HepG2 (cell line): Measurements from ENCODE around the gene C14orf93. TPM values are rescaled to one million over a fixed set of nuclear protein-coding genes. Genes with fewer than 3 reads are reported as not detected.
A peak's percentile ranks its signal among the peaks of the same experiment; 100 is the strongest.

Source experiments
- ATAD3A ChIP-seq: sonication (generic); formaldehyde crosslinking; IDR thresholded peaks from 2 replicates; pipeline ENCODE4 v1.4.0; 2020; ENCODE audit warnings: missing genetic modification reagents
- BRF2 ChIP-seq: sonication (generic); formaldehyde crosslinking; IDR thresholded peaks from 2 replicates; pipeline ENCODE4 v1.8.1; 2022; ENCODE audit warnings: mild to moderate bottlenecking, missing genetic modification reagents
- FOSL1 ChIP-seq: sonication (generic); formaldehyde crosslinking; IDR thresholded peaks from 2 replicates; pipeline ENCODE4 v1.9.0; 2021; ENCODE audit warnings: missing genetic modification reagents, borderline replicate concordance
- FOXM1 ChIP-seq: sonication (generic); formaldehyde crosslinking; IDR thresholded peaks from 2 replicates; pipeline ENCODE4 v1.5.0; 2020; ENCODE audit warnings: missing genetic modification reagents
- HNF1B ChIP-seq: sonication (generic); formaldehyde crosslinking; IDR thresholded peaks from 2 replicates; pipeline ENCODE4 v1.5.1; 2020; ENCODE audit warnings: mild to moderate bottlenecking, moderate library complexity, missing genetic modification reagents
- KMT2B ChIP-seq: IDR thresholded peaks from 2 replicates; pipeline ENCODE4 v1.6.1; 2016; ENCODE audit warnings: missing genetic modification reagents, missing compliant biosample characterization
- MXI1 ChIP-seq: IDR thresholded peaks from 3 replicates; pipeline ENCODE4 v1.6.1; 2012; ENCODE audit warnings: low read depth, low read length, inconsistent platforms, borderline replicate concordance
- NPAS2 ChIP-seq: sonication (generic); formaldehyde crosslinking; IDR thresholded peaks from 2 replicates; pipeline ENCODE4 v1.8.0; 2022; ENCODE audit warnings: mild to moderate bottlenecking, missing genetic modification reagents, borderline replicate concordance
- PAX8 ChIP-seq: sonication (generic); formaldehyde crosslinking; IDR thresholded peaks from 2 replicates; pipeline ENCODE4 v1.8.0; 2022; ENCODE audit warnings: mild to moderate bottlenecking, missing genetic modification reagents, borderline replicate concordance
- PHF8 ChIP-seq: sonication (generic); formaldehyde crosslinking; IDR thresholded peaks from 2 replicates; pipeline ENCODE4 v1.5.0; 2020; ENCODE audit warnings: missing genetic modification reagents
- SRY ChIP-seq: sonication (generic); formaldehyde crosslinking; IDR thresholded peaks from 2 replicates; pipeline ENCODE4 v1.8.0; 2022; ENCODE audit warnings: mild to moderate bottlenecking, missing genetic modification reagents
- U2AF1 ChIP-seq: fragments of 200-400 bp; formaldehyde crosslinking; optimal IDR thresholded peaks from 2 replicates; pipeline ENCODE3; 2017; ENCODE audit warnings: mild to moderate bottlenecking, low read depth, low read length
- ZFP36L1 ChIP-seq: sonication (generic); formaldehyde crosslinking; IDR thresholded peaks from 2 replicates; pipeline ENCODE4 v1.8.0; 2022; ENCODE audit warnings: mild to moderate bottlenecking, missing genetic modification reagents, moderate library complexity
- ZNF274 ChIP-seq: sonication (generic); formaldehyde crosslinking; IDR thresholded peaks from 2 replicates; pipeline ENCODE4 v1.5.1; 2020; ENCODE audit warnings: mild to moderate bottlenecking, missing genetic modification reagents
- ZNF496 ChIP-seq: sonication (generic); formaldehyde crosslinking; IDR thresholded peaks from 2 replicates; pipeline ENCODE4 v1.8.1; 2023; ENCODE audit warnings: mild to moderate bottlenecking, moderate library complexity, missing genetic modification reagents; ENCODE audit not compliant: insufficient replicate concordance
- ZNF570 ChIP-seq: sonication (generic); formaldehyde crosslinking; IDR thresholded peaks from 2 replicates; pipeline ENCODE4 v1.4.0; 2020; ENCODE audit warnings: mild to moderate bottlenecking, missing genetic modification reagents, borderline replicate concordance
- ZNF607 ChIP-seq: sonication (generic); formaldehyde crosslinking; IDR thresholded peaks from 2 replicates; pipeline ENCODE4 v1.5.1; 2020; ENCODE audit warnings: missing genetic modification reagents, mild to moderate bottlenecking, borderline replicate concordance
- ZNF770 ChIP-seq: sonication (generic); formaldehyde crosslinking; IDR thresholded peaks from 2 replicates; pipeline ENCODE4 v1.5.0; 2020; ENCODE audit warnings: mild to moderate bottlenecking, missing genetic modification reagents
- ZNF776 ChIP-seq: sonication (generic); formaldehyde crosslinking; IDR thresholded peaks from 2 replicates; pipeline ENCODE4 v1.4.0; 2020; ENCODE audit warnings: mild to moderate bottlenecking, missing genetic modification reagents
- ZNF792 ChIP-seq: IDR thresholded peaks from 2 replicates; pipeline ENCODE4 v1.6.1; 2016
- ZNF83 ChIP-seq: sonication (generic); formaldehyde crosslinking; IDR thresholded peaks from 2 replicates; pipeline ENCODE4 v1.4.0; 2020; ENCODE audit warnings: missing genetic modification reagents, mild to moderate bottlenecking, borderline replicate concordance
- ZXDC ChIP-seq: sonication (generic); formaldehyde crosslinking; IDR thresholded peaks from 2 replicates; pipeline ENCODE4 v1.5.0; 2020; ENCODE audit warnings: mild to moderate bottlenecking, missing genetic modification reagents
- polyA plus RNA-seq, 8 experiments: library from polyadenylated mRNA; depleted of rRNA in 3 of 8; stranded (reverse) in 7 of 8; unstranded in 1 of 8; fragments of >200 nt; fragmentation: Illumina TruSeq in 4 of 8; extraction: Trizol in 4 of 8; gene quantifications; 2 replicates each; pipeline versions ENCODE4 v1.2.1 to v1.2.3, GENCODE V29; 2011 to 2016; ENCODE audit warnings: low read depth in 4 of 8, missing spikeins in 1 of 8, mixed read lengths in 1 of 8; ENCODE audit not compliant: insufficient read depth in 1 of 8
- total RNA-seq, 5 experiments: library from RNA; depleted of rRNA; stranded (reverse); fragments of >200 nt; fragmentation: Illumina TruSeq; extraction: Trizol; gene quantifications; 2 replicates each; pipeline ENCODE4 v1.2.3, GENCODE V29; 2016; ENCODE audit warnings: low read depth in 1 of 5

C14orf93 gene
- total and polyA plus RNA-seq, 2 of the 13 experiments (the other 11 are each of a cell fraction or from before 2014, with no cell fraction given), result 11.4 to 22.5 TPM

GRCh38 chr14:22976620-22977433, 33.1 kb downstream of the C14orf93 start (continued):
- TF ChIP-seq FOXM1 (CRISPR knock-in tag) (no peak), ZNF792 (CRISPR knock-in tag) (peak; percentile 68), HNF1B (CRISPR knock-in tag) (no peak), ZNF570 (CRISPR knock-in tag) (no peak), ZNF83 (CRISPR knock-in tag) (peak; percentile 86; the same call in 1 of the 2 replicates), KMT2B (CRISPR knock-in tag) (peak; percentile 84), ZNF770 (CRISPR knock-in tag) (no peak), ZNF274 (CRISPR knock-in tag) (peak; percentile 28; the same call in 1 of the 2 replicates), ZNF776 (CRISPR knock-in tag) (no peak), SRY (no peak), MXI1 (peak; percentile 76; the same call in 1 of the 3 replicates), BRF2 (CRISPR knock-in tag) (no peak), PHF8 (peak; percentile 71), NPAS2 (CRISPR knock-in tag) (no peak), PAX8 (CRISPR knock-in tag) (no peak), U2AF1 (peak; percentile 50), ATAD3A (CRISPR knock-in tag) (peak; percentile 38), ZNF607 (CRISPR knock-in tag) (no peak), ZNF496 (CRISPR knock-in tag) (no peak), ZFP36L1 (CRISPR knock-in tag) (no peak), ZXDC (CRISPR knock-in tag) (no peak), FOSL1 (no peak)
